Measurements from ENCODE around the gene POMP.

Gene POMP

DNA sequence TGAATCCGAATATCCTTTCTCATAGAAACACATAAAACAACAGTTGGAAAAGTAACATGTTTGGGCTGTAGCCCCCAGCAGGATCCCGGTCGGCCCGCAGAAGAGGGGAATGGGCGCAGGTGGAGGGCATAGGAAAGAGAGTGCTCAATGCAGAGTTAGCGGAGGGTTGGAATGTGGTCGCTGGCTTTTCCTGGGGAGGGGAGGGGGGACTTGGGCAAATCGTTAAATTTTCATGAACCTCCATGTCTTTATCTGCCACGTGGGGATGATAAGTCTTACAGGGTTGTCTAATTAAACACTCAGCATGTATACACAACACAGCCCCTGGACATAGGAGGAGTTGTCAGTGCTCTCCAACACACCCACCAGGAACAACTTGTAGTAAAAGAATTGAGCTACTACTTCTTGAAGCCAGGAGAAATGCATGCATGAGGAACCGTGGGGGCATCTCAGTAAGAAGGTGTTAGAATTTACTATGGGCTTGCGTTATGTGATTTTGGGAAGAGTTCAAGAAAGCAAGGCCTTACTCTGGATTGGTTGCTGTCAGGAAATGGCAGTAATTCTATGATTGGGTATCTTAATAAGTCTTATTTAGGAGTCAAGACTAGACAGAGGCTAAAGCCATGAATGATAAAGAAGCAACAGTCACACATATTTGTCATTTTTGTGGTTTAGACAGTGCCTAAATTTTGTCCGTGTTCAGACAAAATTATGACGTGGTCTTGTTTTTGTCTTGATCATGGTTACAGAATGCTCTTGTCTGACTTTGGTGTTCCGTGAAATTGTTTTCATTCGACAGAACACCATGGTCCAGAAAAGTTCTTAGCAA, 60.5 kb downstream of the POMP start:
- Histone ChIP-seq H3K27ac (ENCODE audit: low read length) (no peak overlapping the region), H3K4me1 (ENCODE audit: low read length) (peaks cover 18% of the 10 kb centered on the region), H4K20me1 (ENCODE audit: insufficient read depth, low read length) (no peaks in the 10 kb centered on the region), H3K79me2 (ENCODE audit: low read length) (no peaks in the 10 kb centered on the region), H3K27me3 (ENCODE audit: low read depth, low read length) (no peaks in the 10 kb centered on the region), H3K9me3 (ENCODE audit: insufficient read depth, low read length) (no peaks in the 10 kb centered on the region), H3K4me3 (ENCODE audit: low read length) (peak overlapping the region; percentile 89), H2AFZ (ENCODE audit: low read depth, low read length) (peak overlapping the region; percentile 90), H3K4me2 (ENCODE audit: low read length) (peak overlapping the region; percentile 81), H3K9ac (ENCODE audit: low read length) (peak overlapping the region; percentile 66), H3K36me3 (replicated peaks; ENCODE audit: low read depth, low read length) (peaks cover 4% of the 10 kb centered on the region)
- TF ChIP-seq, protein P1, sequence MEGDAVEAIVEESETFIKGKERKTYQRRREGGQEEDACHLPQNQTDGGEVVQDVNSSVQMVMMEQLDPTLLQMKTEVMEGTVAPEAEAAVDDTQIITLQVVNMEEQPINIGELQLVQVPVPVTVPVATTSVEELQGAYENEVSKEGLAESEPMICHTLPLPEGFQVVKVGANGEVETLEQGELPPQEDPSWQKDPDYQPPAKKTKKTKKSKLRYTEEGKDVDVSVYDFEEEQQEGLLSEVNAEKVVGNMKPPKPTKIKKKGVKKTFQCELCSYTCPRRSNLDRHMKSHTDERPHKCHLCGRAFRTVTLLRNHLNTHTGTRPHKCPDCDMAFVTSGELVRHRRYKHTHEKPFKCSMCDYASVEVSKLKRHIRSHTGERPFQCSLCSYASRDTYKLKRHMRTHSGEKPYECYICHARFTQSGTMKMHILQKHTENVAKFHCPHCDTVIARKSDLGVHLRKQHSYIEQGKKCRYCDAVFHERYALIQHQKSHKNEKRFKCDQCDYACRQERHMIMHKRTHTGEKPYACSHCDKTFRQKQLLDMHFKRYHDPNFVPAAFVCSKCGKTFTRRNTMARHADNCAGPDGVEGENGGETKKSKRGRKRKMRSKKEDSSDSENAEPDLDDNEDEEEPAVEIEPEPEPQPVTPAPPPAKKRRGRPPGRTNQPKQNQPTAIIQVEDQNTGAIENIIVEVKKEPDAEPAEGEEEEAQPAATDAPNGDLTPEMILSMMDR (IDR thresholded peaks at IDR 0.05; ENCODE audit: low read depth, low read length), result no peak
- TF ChIP-seq EZH2phosphoT487 (IDR thresholded peaks at IDR 0.05; ENCODE audit: low read depth), result no peak

GRCh38 chr13:28723806-28724205, 64.9 kb downstream of the POMP start:
- H3K79me2 ChIP-seq (ENCODE audit: low read length), result no peaks in the 10 kb centered on the region

DNA sequence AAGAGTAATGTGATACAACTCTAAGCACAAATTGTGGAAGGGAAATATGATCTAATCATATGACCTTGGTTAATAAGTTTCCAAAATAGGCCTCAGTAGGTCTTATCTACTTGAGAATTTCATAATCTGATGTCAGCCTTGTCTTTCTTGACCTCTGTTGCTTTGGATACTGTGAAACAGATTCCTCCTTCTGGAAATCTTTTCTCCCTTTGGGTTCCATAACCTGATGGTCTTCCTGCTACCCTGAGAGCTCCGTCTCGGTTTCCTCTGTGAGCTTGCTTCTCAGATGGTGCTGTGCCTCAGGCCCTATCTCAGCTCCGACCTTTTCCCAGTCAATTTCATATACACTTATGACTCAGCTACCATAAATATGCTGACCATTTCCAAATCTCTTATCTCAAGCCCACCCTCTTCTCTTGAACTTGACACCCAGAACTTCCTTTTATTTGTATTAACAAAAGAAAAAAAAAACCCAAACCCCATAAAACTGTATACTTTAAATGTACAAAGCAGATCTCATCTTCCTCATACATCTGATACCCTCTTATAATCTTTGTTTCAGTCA, 66.2 kb downstream of the POMP start:
- Histone ChIP-seq H3K9ac (ENCODE audit: low read length) (peak overlapping the region; percentile 15; the same call in 1 of the 2 replicates), H2AFZ (ENCODE audit: low read depth, low read length) (peak overlapping the region; percentile 63; the same call in 1 of the 2 replicates), H3K4me2 (ENCODE audit: low read length) (peak overlapping the region; percentile 39), H3K79me2 (ENCODE audit: low read length) (no peaks in the 10 kb centered on the region), H3K4me1 (ENCODE audit: low read length) (peaks cover 31% of the 10 kb centered on the region), H3K27ac (ENCODE audit: low read length) (peak overlapping the region; percentile 32), H3K27me3 (ENCODE audit: low read depth, low read length) (no peaks in the 10 kb centered on the region), H4K20me1 (ENCODE audit: insufficient read depth, low read length) (no peaks in the 10 kb centered on the region), H3K9me3 (ENCODE audit: insufficient read depth, low read length) (no peaks in the 10 kb centered on the region), H3K4me3 (ENCODE audit: low read length) (peak overlapping the region; percentile 3), H3K36me3 (replicated peaks; ENCODE audit: low read depth, low read length) (no peaks in the 10 kb centered on the region)
- no peak for TF ChIP-seq EZH2phosphoT487 (IDR thresholded peaks at IDR 0.05; ENCODE audit: low read depth)
- TF ChIP-seq, protein P1 (IDR thresholded peaks at IDR 0.05; ENCODE audit: low read depth, low read length), result no peak

More at GRCh38 chr13:28723806-28724205, 64.9 kb downstream of the POMP start:
- Histone ChIP-seq H3K9me3 (ENCODE audit: insufficient read depth, low read length) (no peaks in the 10 kb centered on the region), H3K4me1 (ENCODE audit: low read length) (peaks cover 39% of the 10 kb centered on the region), H4K20me1 (ENCODE audit: insufficient read depth, low read length) (no peaks in the 10 kb centered on the region), H3K9ac (ENCODE audit: low read length) (no peak overlapping the region), H3K27ac (ENCODE audit: low read length) (no peak overlapping the region), H3K4me2 (ENCODE audit: low read length) (no peak overlapping the region), H3K27me3 (ENCODE audit: low read depth, low read length) (no peaks in the 10 kb centered on the region), H3K36me3 (replicated peaks; ENCODE audit: low read depth, low read length) (no peaks in the 10 kb centered on the region), H3K4me3 (ENCODE audit: low read length) (no peak overlapping the region), H2AFZ (ENCODE audit: low read depth, low read length) (no peak overlapping the region)
- TF ChIP-seq, protein P1 (IDR thresholded peaks at IDR 0.05; ENCODE audit: low read depth, low read length), result no peak

Data from OCI-LY3 (cell line).